ENCODE results near the gene GPAT2. TPM values are rescaled to one million over a fixed set of nuclear protein-coding genes. Genes with fewer than 3 reads are reported as not detected.
"Not testable (repeated sequence)": the region's sequence is repeated elsewhere in the genome, so short reads cannot be mapped to it uniquely, and the experiment has no call there.

The GPAT2 gene
- total RNA-seq, 2 donors from 2014 or later = 1.6 to 2.0 TPM

DNA sequence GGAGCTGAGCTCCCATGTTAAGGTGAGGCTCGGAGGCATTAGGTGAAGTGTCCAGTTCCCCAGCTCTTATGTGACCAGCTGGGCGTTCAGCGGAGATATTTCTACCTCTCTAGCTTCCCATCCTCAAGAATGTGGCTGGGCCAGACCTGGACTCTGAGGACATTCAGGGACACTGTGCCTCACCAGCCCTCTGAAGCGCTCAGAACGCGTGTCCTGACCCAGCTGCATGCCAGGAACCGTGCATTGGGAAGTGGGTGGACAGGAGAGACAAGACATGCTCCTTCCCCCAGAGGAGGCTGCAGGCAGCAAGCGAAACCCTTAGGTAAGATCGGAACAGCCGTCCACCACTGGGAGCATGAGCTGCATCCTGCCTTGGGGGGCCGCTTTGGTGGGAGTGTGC lies 38.0 kb upstream of the GPAT2 start:
- TF ChIP-seq, protein P1, sequence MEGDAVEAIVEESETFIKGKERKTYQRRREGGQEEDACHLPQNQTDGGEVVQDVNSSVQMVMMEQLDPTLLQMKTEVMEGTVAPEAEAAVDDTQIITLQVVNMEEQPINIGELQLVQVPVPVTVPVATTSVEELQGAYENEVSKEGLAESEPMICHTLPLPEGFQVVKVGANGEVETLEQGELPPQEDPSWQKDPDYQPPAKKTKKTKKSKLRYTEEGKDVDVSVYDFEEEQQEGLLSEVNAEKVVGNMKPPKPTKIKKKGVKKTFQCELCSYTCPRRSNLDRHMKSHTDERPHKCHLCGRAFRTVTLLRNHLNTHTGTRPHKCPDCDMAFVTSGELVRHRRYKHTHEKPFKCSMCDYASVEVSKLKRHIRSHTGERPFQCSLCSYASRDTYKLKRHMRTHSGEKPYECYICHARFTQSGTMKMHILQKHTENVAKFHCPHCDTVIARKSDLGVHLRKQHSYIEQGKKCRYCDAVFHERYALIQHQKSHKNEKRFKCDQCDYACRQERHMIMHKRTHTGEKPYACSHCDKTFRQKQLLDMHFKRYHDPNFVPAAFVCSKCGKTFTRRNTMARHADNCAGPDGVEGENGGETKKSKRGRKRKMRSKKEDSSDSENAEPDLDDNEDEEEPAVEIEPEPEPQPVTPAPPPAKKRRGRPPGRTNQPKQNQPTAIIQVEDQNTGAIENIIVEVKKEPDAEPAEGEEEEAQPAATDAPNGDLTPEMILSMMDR (IDR thresholded peaks at IDR 0.05) = no peak
- TF ChIP-seq POLR2A (IDR thresholded peaks at IDR 0.05) = no peak

DNA sequence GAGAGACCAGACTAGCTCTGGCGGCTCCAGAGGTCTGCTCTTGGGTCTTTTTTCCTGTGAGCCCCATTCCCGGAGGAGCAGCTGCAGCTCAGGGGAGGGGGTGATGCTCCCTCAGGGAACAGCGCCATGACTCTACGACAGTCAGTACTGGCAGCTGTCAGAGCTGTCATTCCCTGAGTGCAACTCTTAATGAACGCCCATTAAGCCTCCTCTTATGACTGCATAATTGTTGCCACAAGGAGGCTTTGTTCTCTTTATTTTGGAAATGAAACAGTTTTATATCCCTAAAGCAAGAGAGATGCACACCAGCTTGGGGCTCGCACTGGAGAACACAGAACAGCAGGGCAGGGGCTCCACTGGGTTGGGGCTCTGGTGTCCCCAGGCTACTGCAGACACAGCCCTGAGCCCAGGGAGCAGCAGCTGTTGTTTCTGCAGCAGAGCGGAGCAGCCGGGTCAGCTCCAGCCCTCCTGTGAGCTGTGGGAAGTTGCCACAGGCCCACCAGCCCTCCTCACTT lies 37.3 kb upstream of the GPAT2 start:
- not testable (repeated sequence) for DNase-seq

More for the DNA sequence above, 38.0 kb upstream of the GPAT2 start:
- Histone ChIP-seq H3K9me3 (peaks cover 0 to 8% (median 0%) of the 10 kb centered on the region in 3 donors), H3K36me3 (replicated peaks in 1 of 2; ENCODE audit: insufficient read depth in 1 of 2, low read depth in 2 of 2) (no peaks in the 10 kb centered on the region), H3K27me3 (no peaks in the 10 kb centered on the region), H3K4me3 (no peak overlapping the region), H3K27ac (no peak overlapping the region), H3K4me1 (no peaks in the 10 kb centered on the region)
- no peak for DNase-seq
- WGBS, 2 donors = 74 to 83% methylated on average over 10 to 11 of the region's 11 CpGs
- intact Hi-C loops (cut with DNase I) = no loop called here
- ATAC-seq = no peak

DNA sequence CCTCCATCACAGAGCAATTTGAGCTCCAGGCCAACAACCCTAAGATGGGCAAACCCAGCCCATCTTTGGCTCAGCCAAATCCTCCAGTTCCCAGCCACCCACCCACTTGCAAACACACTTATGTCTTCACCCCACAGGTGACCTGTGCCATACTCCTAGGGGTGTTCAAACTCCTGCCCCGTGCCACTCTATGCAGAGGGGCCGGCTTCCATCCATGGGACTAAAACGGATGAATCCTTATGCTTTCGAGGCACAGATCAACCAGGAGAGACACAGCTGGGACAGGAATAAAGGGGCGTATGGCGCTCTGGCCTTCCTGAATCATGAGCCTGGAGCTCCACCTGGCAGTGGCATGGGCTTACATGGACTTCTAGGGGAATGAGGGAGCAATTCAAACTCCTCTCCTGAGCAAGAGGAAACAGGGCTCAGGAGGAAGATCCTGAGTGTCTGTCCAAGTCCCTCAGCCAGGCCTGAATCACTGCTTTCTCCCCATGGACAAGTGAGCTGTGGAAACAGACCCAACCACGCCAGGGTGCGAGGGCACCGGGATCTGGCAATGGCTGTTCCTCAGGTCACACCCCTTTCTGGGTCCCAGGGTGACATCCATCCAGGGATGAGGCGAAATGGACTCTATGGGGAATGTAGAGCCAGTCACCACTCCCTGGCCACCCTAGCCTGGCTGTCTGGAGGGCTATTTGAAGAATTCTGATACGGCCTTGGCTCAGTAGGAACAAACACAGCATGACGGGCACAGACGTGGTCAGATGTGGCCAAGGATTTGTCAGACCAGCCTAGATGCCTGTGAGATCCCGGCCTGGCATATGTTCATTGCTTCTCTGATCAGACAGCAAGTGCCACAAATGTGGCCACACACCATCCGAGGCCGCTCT lies 36.6 kb upstream of the GPAT2 start:
- H3K27me3 ChIP-seq; H3K9me3 ChIP-seq; ATAC-seq; H3K36me3 ChIP-seq (replicated peaks in 1 of 2; ENCODE audit: insufficient read depth in 1 of 2, low read depth in 2 of 2); H3K4me1 ChIP-seq; H3K27ac ChIP-seq; DNase-seq; intact Hi-C loops (cut with DNase I); H3K4me3 ChIP-seq: not testable (repeated sequence)
- WGBS, 2 donors = 73 to 86% methylated on average over 11 to 16 of the region's 16 CpGs

More for the DNA sequence above, 37.3 kb upstream of the GPAT2 start:
- 65 to 81% methylated on average over 2 to 8 of the region's 8 CpGs for WGBS, 2 donors
- ATAC-seq; H3K27ac ChIP-seq; intact Hi-C loops (cut with DNase I); H3K36me3 ChIP-seq (replicated peaks in 1 of 2; ENCODE audit: insufficient read depth in 1 of 2, low read depth in 2 of 2); H3K9me3 ChIP-seq; H3K4me3 ChIP-seq; H3K4me1 ChIP-seq; H3K27me3 ChIP-seq: not testable (repeated sequence)

DNA sequence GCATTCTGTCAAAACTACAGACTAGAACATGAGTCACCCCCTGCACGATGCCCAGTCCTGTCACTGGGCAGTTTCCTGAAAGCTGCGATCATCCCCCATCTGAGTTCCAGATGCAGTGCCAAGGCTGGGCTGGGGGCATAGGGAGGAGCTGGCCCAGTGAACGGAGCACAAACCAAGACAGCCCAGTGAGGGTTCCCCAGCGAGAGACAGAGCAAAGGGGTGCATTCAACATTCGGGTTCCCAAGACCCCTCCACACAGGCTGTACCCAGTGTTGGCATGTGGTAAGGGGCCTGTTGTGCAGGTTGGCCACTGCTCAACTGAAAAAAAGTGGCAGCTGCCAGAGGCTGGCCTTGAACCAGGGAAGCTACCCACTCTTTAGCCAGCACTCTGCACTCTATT lies 35.6 kb upstream of the GPAT2 start:
- DNase-seq; H3K4me3 ChIP-seq; H3K27me3 ChIP-seq; H3K27ac ChIP-seq; H3K36me3 ChIP-seq (replicated peaks in 1 of 2; ENCODE audit: insufficient read depth in 1 of 2, low read depth in 2 of 2); intact Hi-C loops (cut with DNase I); H3K9me3 ChIP-seq; ATAC-seq; H3K4me1 ChIP-seq: not testable (repeated sequence)
- 84 to 88% methylated on average over 4 to 5 of the region's 5 CpGs for WGBS, 2 donors

DNA sequence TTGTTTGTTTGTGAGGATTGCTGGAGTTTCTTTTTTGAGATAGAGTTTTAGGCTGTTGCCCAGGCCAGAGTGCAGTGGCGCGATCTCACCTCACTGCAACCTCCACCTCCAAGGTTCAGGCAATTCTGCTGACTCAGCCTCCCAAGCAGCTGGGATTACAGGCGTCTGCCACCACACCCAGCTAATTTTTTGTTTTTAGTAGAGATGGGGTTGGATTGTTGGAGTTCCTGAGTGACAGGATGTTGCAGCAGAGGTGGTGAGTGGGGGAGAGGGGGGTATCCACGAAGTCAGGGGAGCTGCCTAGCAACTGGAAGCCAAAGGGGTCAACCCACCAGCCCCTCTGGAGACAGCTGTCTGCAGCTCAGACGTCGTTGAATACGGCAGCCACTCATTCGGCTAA lies 35.2 kb upstream of the GPAT2 start:
- WGBS, 2 donors = 57 to 71% methylated on average over 5 of the region's 8 CpGs
- H3K27ac ChIP-seq; H3K9me3 ChIP-seq; H3K36me3 ChIP-seq (replicated peaks in 1 of 2; ENCODE audit: insufficient read depth in 1 of 2, low read depth in 2 of 2); H3K4me3 ChIP-seq; ATAC-seq; H3K4me1 ChIP-seq; DNase-seq; intact Hi-C loops (cut with DNase I); H3K27me3 ChIP-seq: not testable (repeated sequence)

DNA sequence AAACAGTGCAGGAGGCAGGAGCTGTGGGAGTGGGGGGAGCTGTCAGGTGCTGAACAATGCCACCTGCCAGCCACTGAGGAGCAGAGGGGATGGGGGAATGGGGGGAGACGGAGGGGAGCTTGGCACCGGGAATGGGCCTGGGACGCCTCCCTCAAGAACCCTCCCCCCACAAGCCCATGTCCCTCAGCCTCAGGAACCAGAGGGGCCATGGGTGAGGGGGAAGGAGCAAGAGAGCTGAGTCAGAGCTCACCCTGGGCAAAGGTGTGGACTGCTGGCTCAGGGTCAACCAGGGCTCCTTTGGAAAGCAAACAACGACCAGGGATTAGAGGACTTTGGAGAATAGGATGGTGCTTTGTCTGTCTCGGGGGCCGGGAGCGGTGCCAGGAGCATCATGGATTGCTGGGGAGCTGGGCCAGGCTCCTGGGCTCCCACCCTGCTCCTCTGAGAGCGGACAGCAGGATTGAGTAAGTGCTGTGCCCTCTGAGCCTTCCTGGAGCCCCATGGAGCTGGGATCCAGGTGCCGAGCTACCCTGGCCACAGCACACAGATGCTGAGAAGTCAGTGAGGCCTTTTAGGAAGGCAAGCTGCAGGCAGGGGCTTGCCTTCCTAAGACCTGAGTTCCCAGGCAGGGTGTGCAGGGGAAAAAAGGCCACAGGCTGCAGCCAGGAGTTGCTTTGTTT lies 33.3 kb upstream of the GPAT2 start:
- H3K4me3 ChIP-seq; H3K27me3 ChIP-seq; H3K27ac ChIP-seq; H3K36me3 ChIP-seq (replicated peaks in 1 of 2; ENCODE audit: insufficient read depth in 1 of 2, low read depth in 2 of 2); H3K9me3 ChIP-seq; DNase-seq; intact Hi-C loops (cut with DNase I); H3K4me1 ChIP-seq; ATAC-seq: not testable (repeated sequence)
- WGBS, 2 donors = 53 to 61% methylated on average over 9 of the region's 9 CpGs

DNA sequence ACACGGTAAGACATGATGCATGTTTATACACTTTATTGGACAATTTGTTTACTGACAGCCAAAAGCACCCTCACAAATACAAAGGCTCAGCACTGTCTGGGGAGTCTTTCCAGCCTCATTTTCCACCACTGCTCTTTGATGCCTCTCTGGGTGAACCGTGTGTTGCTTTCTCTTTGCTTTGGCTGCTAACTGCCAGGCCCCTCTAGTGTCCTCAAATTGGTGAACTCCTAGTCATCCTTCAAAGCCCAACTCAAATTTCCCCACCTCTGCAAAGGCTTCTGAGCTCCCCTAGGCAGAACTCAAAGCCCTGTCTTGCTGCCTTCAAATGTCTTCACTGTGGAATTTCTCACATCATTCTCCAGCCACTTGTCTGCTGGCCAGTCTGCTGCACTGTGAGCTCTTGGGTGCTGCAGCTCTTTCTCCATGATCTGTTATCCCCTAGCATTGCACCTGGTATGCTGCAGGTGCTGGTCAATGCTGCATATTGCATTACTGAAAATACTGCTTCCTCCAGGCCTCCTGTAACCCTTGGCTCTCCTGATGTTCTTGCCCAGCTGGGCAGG lies 32.5 kb upstream of the GPAT2 start:
- 75 to 77% methylated on average over 2 of the region's 2 CpGs for WGBS, 2 donors
- ATAC-seq; H3K27me3 ChIP-seq; H3K36me3 ChIP-seq (replicated peaks in 1 of 2; ENCODE audit: insufficient read depth in 1 of 2, low read depth in 2 of 2); DNase-seq; H3K4me1 ChIP-seq; intact Hi-C loops (cut with DNase I); H3K4me3 ChIP-seq; H3K9me3 ChIP-seq; H3K27ac ChIP-seq: not testable (repeated sequence)

DNA sequence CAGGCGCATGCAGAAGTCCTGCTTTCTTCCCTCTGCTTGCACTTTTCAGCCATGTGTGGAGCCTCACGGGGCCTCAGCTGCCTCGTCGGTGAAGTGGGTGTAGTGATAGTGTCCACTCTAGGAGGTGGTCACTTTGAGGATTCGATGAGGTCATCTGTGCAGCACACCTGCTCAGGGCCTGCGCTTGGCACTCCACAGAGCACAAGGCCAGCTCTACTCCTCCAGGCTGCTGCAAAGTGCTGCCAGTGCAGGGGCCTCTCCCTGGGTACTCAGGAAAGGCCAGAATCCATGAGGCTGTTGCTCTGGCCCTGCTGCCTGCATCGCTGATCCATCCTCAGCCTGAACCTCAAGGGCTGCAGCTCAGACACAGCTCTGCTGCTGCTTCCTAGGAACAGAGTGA lies 31.8 kb upstream of the GPAT2 start:
- DNase-seq; H3K9me3 ChIP-seq; intact Hi-C loops (cut with DNase I); H3K4me1 ChIP-seq; H3K27ac ChIP-seq; ATAC-seq; H3K27me3 ChIP-seq; H3K36me3 ChIP-seq (replicated peaks in 1 of 2; ENCODE audit: insufficient read depth in 1 of 2, low read depth in 2 of 2); H3K4me3 ChIP-seq: not testable (repeated sequence)
- 78 to 84% methylated on average over 3 to 7 of the region's 7 CpGs for WGBS, 2 donors

DNA sequence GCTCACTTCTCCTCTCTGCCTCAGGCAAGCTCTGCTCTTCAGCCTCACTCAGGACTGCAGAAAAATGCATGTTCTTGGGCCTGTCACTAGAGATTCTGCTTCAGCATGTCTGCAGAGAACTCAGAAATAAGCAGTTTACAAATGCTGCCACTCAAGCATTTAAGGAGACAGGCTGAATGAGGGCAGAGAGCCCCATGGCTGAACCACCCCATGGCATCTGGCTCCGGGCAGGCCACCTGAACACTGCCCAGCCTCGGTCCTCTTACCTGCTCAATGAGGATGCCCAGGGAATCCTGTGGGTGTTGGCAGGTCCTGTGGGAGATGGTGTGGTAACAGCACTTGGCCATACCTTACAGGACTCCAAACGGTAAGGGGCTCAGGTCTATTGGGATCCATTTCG lies 31.2 kb upstream of the GPAT2 start:
- 84 to 85% methylated on average over 4 of the region's 4 CpGs for WGBS, 2 donors
- ATAC-seq; H3K27ac ChIP-seq; H3K36me3 ChIP-seq (replicated peaks in 1 of 2; ENCODE audit: insufficient read depth in 1 of 2, low read depth in 2 of 2); DNase-seq; H3K27me3 ChIP-seq; H3K4me1 ChIP-seq; H3K4me3 ChIP-seq; intact Hi-C loops (cut with DNase I); H3K9me3 ChIP-seq: not testable (repeated sequence)
